Measurements from ENCODE around the gene UBQLN3.

UBQLN3 gene

GRCh38 chr11:5473921-5474320 lies 35.8 kb downstream of the UBQLN3 start:
- H2BK12ac ChIP-seq (ENCODE audit: low read length in 2 of 2): no peak overlapping the region
- H3K36me3 ChIP-seq (ENCODE audit: control insufficient read depth in 1 of 2, insufficient read depth in 2 of 2, low read depth in 1 of 2, low read length in 2 of 2): no peaks in the 10 kb centered on the region
- H3K27ac ChIP-seq (ENCODE audit: low read length, poor library complexity, severe bottlenecking): no peak overlapping the region
- H2AK5ac ChIP-seq (ENCODE audit: low read length, severe bottlenecking): no peak overlapping the region
- H2BK120ac ChIP-seq (ENCODE audit: low read depth, low read length): no peak overlapping the region
- H3K18ac ChIP-seq (ENCODE audit: low read depth in 1 of 2, low read length in 2 of 2): no peak overlapping the region
- no peak overlapping the region for H3K4ac ChIP-seq (ENCODE audit: low read depth in 1 of 2, low read length in 2 of 2)
- H3K9me3 ChIP-seq (ENCODE audit: control insufficient read depth, low read length): no peaks in the 10 kb centered on the region
- no peak overlapping the region for H3K4me2 ChIP-seq (ENCODE audit: low read length, poor library complexity, severe bottlenecking)
- H3K14ac ChIP-seq (ENCODE audit: low read length in 2 of 2): no peak overlapping the region
- H3K4me3 ChIP-seq (ENCODE audit: insufficient read depth in 1 of 2, low read depth in 1 of 2, low read length in 2 of 2): no peak overlapping the region
- no peak overlapping the region for H2BK5ac ChIP-seq (ENCODE audit: low read depth, low read length, poor library complexity, severe bottlenecking)
- DNase-seq: no peak
- H3K23ac ChIP-seq (ENCODE audit: low read length in 2 of 2): no peak overlapping the region
- no peak overlapping the region for H2AFZ ChIP-seq (ENCODE audit: low read depth, low read length)
- no peak overlapping the region for H3K9ac ChIP-seq (ENCODE audit: low read length)
- H3K79me1 ChIP-seq (replicated peaks; ENCODE audit: low read length, poor library complexity, severe bottlenecking): no peaks in the 10 kb centered on the region
- peaks cover 4 to 7% of the 10 kb centered on the region in 2 experiments for H3K27me3 ChIP-seq (ENCODE audit: control insufficient read depth in 1 of 2, insufficient read depth in 1 of 2, low read length in 2 of 2)
- no peak overlapping the region for H4K91ac ChIP-seq (ENCODE audit: low read length)
- H3K4me1 ChIP-seq (ENCODE audit: control insufficient read depth, insufficient read depth, low read depth, low read length): no peaks in the 10 kb centered on the region
- H4K8ac ChIP-seq (ENCODE audit: low read length): no peak overlapping the region
- H2BK15ac ChIP-seq (ENCODE audit: low read depth, poor library complexity, severe bottlenecking): no peak overlapping the region

GRCh38 chr11:5467527-5467926 lies 42.2 kb downstream of the UBQLN3 start:
- Histone ChIP-seq H3K23ac (ENCODE audit: low read length in 2 of 2) (no peak overlapping the region), H2AK5ac (ENCODE audit: low read length, severe bottlenecking) (no peak overlapping the region), H3K4ac (ENCODE audit: low read depth in 1 of 2, low read length in 2 of 2) (no peak overlapping the region), H2BK5ac (ENCODE audit: low read depth, low read length, poor library complexity, severe bottlenecking) (no peak overlapping the region), H3K4me3 (ENCODE audit: insufficient read depth in 1 of 2, low read depth in 1 of 2, low read length in 2 of 2) (no peak overlapping the region), H3K27me3 (ENCODE audit: control insufficient read depth in 1 of 2, insufficient read depth in 1 of 2, low read length in 2 of 2) (peaks cover 4 to 7% of the 10 kb centered on the region in 2 experiments), H3K36me3 (ENCODE audit: control insufficient read depth in 1 of 2, insufficient read depth in 2 of 2, low read depth in 1 of 2, low read length in 2 of 2) (no peaks in the 10 kb centered on the region), H2AFZ (ENCODE audit: low read depth, low read length) (no peak overlapping the region), H3K9ac (ENCODE audit: low read length) (no peak overlapping the region), H2BK12ac (ENCODE audit: low read length in 2 of 2) (no peak overlapping the region), H3K4me1 (ENCODE audit: control insufficient read depth, insufficient read depth, low read depth, low read length) (no peaks in the 10 kb centered on the region), H4K91ac (ENCODE audit: low read length) (no peak overlapping the region), H3K4me2 (ENCODE audit: low read length, poor library complexity, severe bottlenecking) (no peak overlapping the region), H3K27ac (ENCODE audit: low read length, poor library complexity, severe bottlenecking) (no peak overlapping the region), H2BK15ac (ENCODE audit: low read depth, poor library complexity, severe bottlenecking) (no peak overlapping the region), H3K79me1 (replicated peaks; ENCODE audit: low read length, poor library complexity, severe bottlenecking) (no peaks in the 10 kb centered on the region), H4K8ac (ENCODE audit: low read length) (no peak overlapping the region), H2BK120ac (ENCODE audit: low read depth, low read length) (no peak overlapping the region), H3K14ac (ENCODE audit: low read length in 2 of 2) (no peak overlapping the region), H3K18ac (ENCODE audit: low read depth in 1 of 2, low read length in 2 of 2) (no peak overlapping the region), H3K9me3 (ENCODE audit: control insufficient read depth, low read length) (no peaks in the 10 kb centered on the region)
- WGBS: 59% methylated on average over 1 of the region's 2 CpGs
- no peak for DNase-seq

- Histone ChIP-seq H3K4me3 (ENCODE audit: insufficient read depth in 1 of 2, low read depth in 1 of 2, low read length in 2 of 2) (peak overlapping the region in 1 of 2 experiments; percentile 3), H3K27me3 (ENCODE audit: control insufficient read depth in 1 of 2, insufficient read depth in 1 of 2, low read length in 2 of 2) (no peaks in the 10 kb centered on the region), H3K18ac (ENCODE audit: low read depth in 1 of 2, low read length in 2 of 2) (no peak overlapping the region), H3K4ac (ENCODE audit: low read depth in 1 of 2, low read length in 2 of 2) (no peak overlapping the region), H3K27ac (ENCODE audit: low read length, poor library complexity, severe bottlenecking) (no peak overlapping the region), H3K4me1 (ENCODE audit: control insufficient read depth, insufficient read depth, low read depth, low read length) (no peaks in the 10 kb centered on the region), H3K23ac (ENCODE audit: low read length in 2 of 2) (no peak overlapping the region), H3K14ac (ENCODE audit: low read length in 2 of 2) (peak overlapping the region in 1 of 2 experiments; percentile 13), H3K4me2 (ENCODE audit: low read length, poor library complexity, severe bottlenecking) (no peak overlapping the region), H2BK5ac (ENCODE audit: low read depth, low read length, poor library complexity, severe bottlenecking) (no peak overlapping the region), H4K91ac (ENCODE audit: low read length) (no peak overlapping the region), H2BK15ac (ENCODE audit: low read depth, poor library complexity, severe bottlenecking) (no peak overlapping the region), H3K9ac (ENCODE audit: low read length) (no peak overlapping the region), H2AK5ac (ENCODE audit: low read length, severe bottlenecking) (no peak overlapping the region), H3K36me3 (ENCODE audit: control insufficient read depth in 1 of 2, insufficient read depth in 2 of 2, low read depth in 1 of 2, low read length in 2 of 2) (no peaks in the 10 kb centered on the region), H3K9me3 (ENCODE audit: control insufficient read depth, low read length) (no peaks in the 10 kb centered on the region), H2AFZ (ENCODE audit: low read depth, low read length) (no peak overlapping the region), H4K8ac (ENCODE audit: low read length) (no peak overlapping the region), H2BK120ac (ENCODE audit: low read depth, low read length) (no peak overlapping the region), H3K79me1 (replicated peaks; ENCODE audit: low read length, poor library complexity, severe bottlenecking) (no peaks in the 10 kb centered on the region), H2BK12ac (ENCODE audit: low read length in 2 of 2) (no peak overlapping the region)
- 85% methylated on average over 14 of the region's 14 CpGs for WGBS
- DNase-seq: no peak
Measured at GRCh38 chr11:5460983-5461621, 48.7 kb downstream of the UBQLN3 start.
